Cardiac fibroblast (primary cell): ENCODE results near the gene PACRG.

Experiments
- DNase-seq, 2 donors: peaks; one replicate each; pipeline versions ENCODE4 v3.0.0 to v3.0.0-alpha.2; 2010; ENCODE audit warnings: low read depth in 2 of 2
- H3K4me3 ChIP-seq, 2 donors: replicated peaks in 1 of 2; 1 replicate in 1 of 2; 2 replicates in 1 of 2; pipeline ENCODE4 v1.5.1; 2011; ENCODE audit warnings: low read depth in 2 of 2, low read length in 2 of 2, mild to moderate bottlenecking in 2 of 2, moderate library complexity in 1 of 2
- CTCF ChIP-seq: IDR thresholded peaks from one replicate; pipeline ENCODE4 v1.5.1; 2011; ENCODE audit warnings: low read depth, mild to moderate bottlenecking, low read length, inconsistent platforms

The PACRG gene

GRCh38 chr6:163327165-163327880 lies 599.5 kb downstream of the PACRG start:
- TF ChIP-seq CTCF, result no peak
- no peak overlapping the region for H3K4me3 ChIP-seq
- no peak for DNase-seq

DNA sequence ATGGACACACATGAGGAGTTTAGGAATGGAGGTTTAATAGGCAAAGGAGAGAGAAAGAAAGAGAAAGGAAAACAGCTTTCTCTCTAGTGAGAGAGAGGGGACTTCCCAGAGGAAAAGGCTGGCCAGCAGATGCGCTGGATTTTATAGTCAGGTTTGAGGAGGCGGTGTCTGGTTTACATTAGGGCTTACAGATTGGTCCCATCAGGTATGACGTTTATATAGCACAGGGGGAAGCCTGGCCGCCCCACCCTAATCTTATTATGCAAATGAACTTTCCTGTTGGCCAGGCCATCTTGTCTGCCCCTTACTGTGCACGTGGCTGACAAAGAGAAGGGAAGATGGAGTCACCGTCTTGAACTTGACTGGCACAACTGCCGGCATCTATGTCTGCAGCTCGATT lies 600.1 kb downstream of the PACRG start:
- H3K4me3 ChIP-seq, result no peak overlapping the region
- no peak for TF ChIP-seq CTCF
- DNase-seq, result no peak

- no peak for DNase-seq
- TF ChIP-seq CTCF, result no peak
These were observed 600.6 kb downstream of the PACRG start for GRCh38 chr6:163328411-163328810.

DNA sequence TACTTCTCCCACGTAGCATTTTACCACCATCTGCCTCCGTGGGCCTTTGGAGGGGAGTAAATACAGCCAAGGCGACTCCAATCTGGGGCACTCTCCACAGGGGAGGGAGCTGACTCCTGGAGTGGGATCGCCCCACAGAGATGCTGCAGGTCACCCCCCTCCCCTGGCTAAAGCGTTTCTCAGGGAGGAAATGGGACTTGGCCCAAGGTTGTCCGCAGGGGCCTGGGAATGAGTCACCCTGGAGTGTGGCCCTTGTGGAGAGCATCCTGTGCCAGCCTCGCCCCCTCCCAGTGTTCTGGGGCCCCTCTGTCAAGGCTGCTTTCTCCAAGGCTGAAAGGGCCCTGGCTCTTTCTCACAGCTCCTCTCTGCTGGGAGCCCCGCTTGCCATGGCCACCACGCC lies 602.2 kb downstream of the PACRG start:
- no peak for DNase-seq
- H3K4me3 ChIP-seq, result no peak overlapping the region
- TF ChIP-seq CTCF, result no peak

More at GRCh38 chr6:163328411-163328810, 600.6 kb downstream of the PACRG start:
- H3K4me3 ChIP-seq, result no peak overlapping the region

DNA sequence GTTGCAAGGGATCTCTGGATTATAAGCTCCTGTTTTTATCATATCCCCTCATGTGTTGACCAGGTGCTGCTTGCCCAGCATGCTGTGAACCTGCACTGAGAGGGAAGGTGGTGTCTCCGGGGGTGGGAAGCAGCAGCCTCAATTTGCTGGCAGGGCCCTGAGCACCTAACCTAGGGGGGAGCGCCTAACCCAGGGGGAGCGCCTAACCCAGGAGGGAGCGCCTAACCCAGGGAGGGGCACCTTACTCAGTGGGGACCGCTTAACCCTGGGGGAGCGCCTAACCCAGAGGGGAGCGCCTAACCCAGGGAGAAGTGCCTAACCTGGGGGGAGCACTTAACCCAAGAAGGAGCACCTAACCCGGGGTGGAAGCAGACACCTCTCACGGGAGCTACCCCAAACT lies 603.5 kb downstream of the PACRG start:
- no peak for TF ChIP-seq CTCF
- no peak for DNase-seq
- H3K4me3 ChIP-seq, result no peak overlapping the region

DNA sequence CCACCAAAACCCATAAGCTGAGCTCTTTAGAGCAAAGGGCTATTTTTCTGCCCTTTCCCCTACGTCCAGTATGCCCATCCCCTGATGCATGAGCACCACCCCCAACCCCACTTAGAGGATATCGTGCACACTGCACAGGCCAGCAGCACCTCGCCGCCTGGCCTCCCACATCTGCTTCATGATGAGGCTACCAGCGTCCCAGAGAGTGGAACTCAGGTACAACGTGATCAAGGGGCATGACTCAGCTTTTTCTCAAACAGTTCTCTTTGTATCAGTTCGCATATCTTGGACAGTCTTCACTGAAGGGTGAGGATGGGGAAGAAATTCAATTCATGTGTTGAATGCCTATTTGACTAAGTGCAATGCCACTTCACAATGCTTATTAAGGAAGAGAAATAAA lies 604.8 kb downstream of the PACRG start:
- DNase-seq, result no peak
- H3K4me3 ChIP-seq, result no peak overlapping the region
- no peak for TF ChIP-seq CTCF

- no peak overlapping the region for H3K4me3 ChIP-seq
- TF ChIP-seq CTCF, result no peak
- no peak for DNase-seq
These were observed 605.3 kb downstream of the PACRG start for GRCh38 chr6:163333038-163333437.
